ENCODE measurements around the gene PMPCA. TPM values are rescaled to one million over a fixed set of nuclear protein-coding genes. Genes with fewer than 3 reads are reported as not detected.

The PMPCA gene
- total RNA-seq, 2 donors from 2014 or later: 82.7 to 85.4 TPM

GRCh38 chr9:136430588-136431234 is 20.3 kb downstream of the PMPCA start:
- 95 to 98% methylated on average over 11 to 24 of the region's 29 CpGs for WGBS, 2 experiments (ENCODE audit: insufficient coverage in 1 of 2, insufficient read length in 1 of 2)
- no peak overlapping the region for H3K27ac ChIP-seq (ENCODE audit: low read depth, low read length)
- no peak overlapping the region for H3K4me3 ChIP-seq (ENCODE audit: low read length)
- Mint-ChIP-seq H3K36me3 (ENCODE audit: low read depth) (peaks cover 29% of the 10 kb centered on the region), H3K9me3 (no peaks in the 10 kb centered on the region), H3K4me1 (no peaks in the 10 kb centered on the region), H3K4me3 (no peak overlapping the region), H3K27me3 (ENCODE audit: insufficient read depth) (no peaks in the 10 kb centered on the region), H3K27ac (no peak overlapping the region)
- no peak overlapping the region for H3K9ac ChIP-seq (ENCODE audit: extremely low read depth, low read length, poor library complexity, severe bottlenecking)
- H3K4me1 ChIP-seq (ENCODE audit: control insufficient read depth, insufficient read depth, low read length): no peaks in the 10 kb centered on the region
- no peak for TF ChIP-seq CTCF (conservative IDR thresholded peaks at IDR 0.05)
- peaks cover 17% of the 10 kb centered on the region for H3K36me3 ChIP-seq (ENCODE audit: control insufficient read depth, insufficient read depth, low read length)
- no peaks in the 10 kb centered on the region for H3K9me3 ChIP-seq (ENCODE audit: control insufficient read depth, low read length)
- no peak for DNase-seq
- H3K27me3 ChIP-seq (ENCODE audit: control insufficient read depth, insufficient read depth, low read length, poor library complexity, severe bottlenecking): no peaks in the 10 kb centered on the region

GRCh38 chr9:136431782-136432350 is 21.4 kb downstream of the PMPCA start:
- peaks cover 6% of the 10 kb centered on the region for H3K4me1 Mint-ChIP-seq
- no peak overlapping the region for H3K9ac ChIP-seq (ENCODE audit: extremely low read depth, low read length, poor library complexity, severe bottlenecking)
- 95 to 96% methylated on average over 22 to 35 of the region's 36 CpGs for WGBS, 2 experiments (ENCODE audit: insufficient coverage in 1 of 2, insufficient read length in 1 of 2)
- no peaks in the 10 kb centered on the region for H3K27me3 ChIP-seq (ENCODE audit: control insufficient read depth, insufficient read depth, low read length, poor library complexity, severe bottlenecking)
- H3K27me3 Mint-ChIP-seq (ENCODE audit: insufficient read depth): no peaks in the 10 kb centered on the region
- peaks cover 23% of the 10 kb centered on the region for H3K36me3 Mint-ChIP-seq (ENCODE audit: low read depth)
- no peak for DNase-seq
- H3K27ac ChIP-seq (ENCODE audit: low read depth, low read length): no peak overlapping the region
- H3K4me3 ChIP-seq (ENCODE audit: low read length): no peak overlapping the region
- no peak for TF ChIP-seq CTCF (conservative IDR thresholded peaks at IDR 0.05)
- H3K9me3 ChIP-seq (ENCODE audit: control insufficient read depth, low read length): no peaks in the 10 kb centered on the region
- H3K4me3 Mint-ChIP-seq: no peak overlapping the region
- no peaks in the 10 kb centered on the region for H3K4me1 ChIP-seq (ENCODE audit: control insufficient read depth, insufficient read depth, low read length)
- H3K36me3 ChIP-seq (ENCODE audit: control insufficient read depth, insufficient read depth, low read length): peaks cover 19% of the 10 kb centered on the region
- no peaks in the 10 kb centered on the region for H3K9me3 Mint-ChIP-seq
- H3K27ac Mint-ChIP-seq: no peak overlapping the region

- H3K9me3 ChIP-seq (ENCODE audit: control insufficient read depth, low read length): no peaks in the 10 kb centered on the region
- no peak for DNase-seq
- no peaks in the 10 kb centered on the region for H3K9me3 Mint-ChIP-seq
- no peak overlapping the region for H3K27ac ChIP-seq (ENCODE audit: low read depth, low read length)
- 81 to 85% methylated on average over 11 to 26 of the region's 26 CpGs for WGBS, 2 experiments (ENCODE audit: insufficient coverage in 1 of 2, insufficient read length in 1 of 2)
- H3K27me3 ChIP-seq (ENCODE audit: control insufficient read depth, insufficient read depth, low read length, poor library complexity, severe bottlenecking): no peaks in the 10 kb centered on the region
- no peak overlapping the region for H3K9ac ChIP-seq (ENCODE audit: extremely low read depth, low read length, poor library complexity, severe bottlenecking)
- H3K4me3 Mint-ChIP-seq: no peak overlapping the region
- peaks cover 7% of the 10 kb centered on the region for H3K4me1 ChIP-seq (ENCODE audit: control insufficient read depth, insufficient read depth, low read length)
- peaks cover 18% of the 10 kb centered on the region for H3K36me3 ChIP-seq (ENCODE audit: control insufficient read depth, insufficient read depth, low read length)
- no peak for TF ChIP-seq CTCF (conservative IDR thresholded peaks at IDR 0.05)
- peaks cover 17% of the 10 kb centered on the region for H3K36me3 Mint-ChIP-seq (ENCODE audit: low read depth)
- H3K27ac Mint-ChIP-seq: no peak overlapping the region
- peaks cover 13% of the 10 kb centered on the region for H3K4me1 Mint-ChIP-seq
- H3K27me3 Mint-ChIP-seq (ENCODE audit: insufficient read depth): no peaks in the 10 kb centered on the region
- H3K4me3 ChIP-seq (ENCODE audit: low read length): no peak overlapping the region
Observed at GRCh38 chr9:136432591-136432990, 22.1 kb downstream of the PMPCA start.
